ENCODE data around the gene FAS. TPM values are rescaled to one million over a fixed set of nuclear protein-coding genes. Genes with fewer than 3 reads are reported as not detected.
"Not testable (repeated sequence)": the region's sequence is repeated elsewhere in the genome, so short reads cannot be mapped to it uniquely, and the experiment has no call there.

The FAS gene
- polyA plus RNA-seq, 1 donor (not counting 4 experiments of a cell fraction or from before 2014, with no cell fraction given) = 44.8 TPM

- no peaks in the 10 kb centered on the region for H3K9me1 ChIP-seq (ENCODE audit: control insufficient read depth, extremely low read depth, insufficient read depth, low read length)
- peaks cover 12% of the 10 kb centered on the region for H3K4me1 ChIP-seq (ENCODE audit: control insufficient read depth, extremely low read depth, insufficient read depth, low read length)
- H3K9me3 ChIP-seq (ENCODE audit: control insufficient read depth, low read depth, low read length) = no peaks in the 10 kb centered on the region
- dilution Hi-C loops (cut with MboI; ENCODE audit: extremely low pct_ligation_motif_present, low sequenced_read_pairs) = no loop called here
- H3K36me3 ChIP-seq (ENCODE audit: control insufficient read depth in 2 of 2, extremely low read depth in 1 of 2, insufficient read depth in 2 of 2, low read length in 2 of 2) = peaks cover 18 to 24% of the 10 kb centered on the region in 2 experiments
- no peaks in the 10 kb centered on the region for H4K20me1 ChIP-seq (ENCODE audit: control insufficient read depth, extremely low read depth, insufficient read depth, low read length)
- no peaks in the 10 kb centered on the region for H3K27me3 ChIP-seq (ENCODE audit: control insufficient read depth, extremely low read depth, insufficient read depth, low read length)
- H3K4me3 ChIP-seq (ENCODE audit: control insufficient read depth in 2 of 3, extremely low read depth in 1 of 3, insufficient read depth in 2 of 3, low read depth in 1 of 3, low read length in 3 of 3) = no peak overlapping the region
- H3K9ac ChIP-seq (ENCODE audit: control insufficient read depth, extremely low read depth, insufficient read depth, low read length) = no peak overlapping the region
- no peak for FAIRE-seq
- no peak overlapping the region for H3K27ac ChIP-seq (ENCODE audit: control insufficient read depth, insufficient read depth, low read length)
- H3K4me2 ChIP-seq (ENCODE audit: control insufficient read depth, extremely low read depth, insufficient read depth, low read depth, low read length) = no peak overlapping the region
- H3K79me2 ChIP-seq (ENCODE audit: control insufficient read depth, insufficient read depth, low read length) = no peaks in the 10 kb centered on the region
- TF ChIP-seq EZH2 (IDR thresholded peaks at IDR 0.05; ENCODE audit: low read length) (no peak), CTCF (optimal IDR thresholded peaks at IDR 0.05 in 1 of 3, IDR thresholded peaks at IDR 0.05 in 1 of 3, conservative IDR thresholded peaks at IDR 0.05 in 1 of 3; ENCODE audit: extremely low read depth in 1 of 3, insufficient read depth in 2 of 3, low read length in 3 of 3) (no peak)
- H2AFZ ChIP-seq (ENCODE audit: control insufficient read depth, low read length) = no peak overlapping the region
- no peak for DNase-seq (ENCODE audit: low read depth, low spot score)
Observed at GRCh38 chr10:89007129-89007893, 16.7 kb downstream of the FAS start.

- H3K79me2 ChIP-seq (ENCODE audit: control insufficient read depth, insufficient read depth, low read length); H2AFZ ChIP-seq (ENCODE audit: control insufficient read depth, low read length); DNase-seq (ENCODE audit: low read depth, low spot score); H3K9me1 ChIP-seq (ENCODE audit: control insufficient read depth, extremely low read depth, insufficient read depth, low read length); H3K27ac ChIP-seq (ENCODE audit: control insufficient read depth, insufficient read depth, low read length); H4K20me1 ChIP-seq (ENCODE audit: control insufficient read depth, extremely low read depth, insufficient read depth, low read length); H3K4me3 ChIP-seq (ENCODE audit: control insufficient read depth in 2 of 3, extremely low read depth in 1 of 3, insufficient read depth in 2 of 3, low read depth in 1 of 3, low read length in 3 of 3); H3K27me3 ChIP-seq (ENCODE audit: control insufficient read depth, extremely low read depth, insufficient read depth, low read length); dilution Hi-C loops (cut with MboI; ENCODE audit: extremely low pct_ligation_motif_present, low sequenced_read_pairs); FAIRE-seq; H3K4me1 ChIP-seq (ENCODE audit: control insufficient read depth, extremely low read depth, insufficient read depth, low read length); H3K9me3 ChIP-seq (ENCODE audit: control insufficient read depth, low read depth, low read length); H3K4me2 ChIP-seq (ENCODE audit: control insufficient read depth, extremely low read depth, insufficient read depth, low read depth, low read length); H3K9ac ChIP-seq (ENCODE audit: control insufficient read depth, extremely low read depth, insufficient read depth, low read length): not testable (repeated sequence)
- peaks cover 8 to 17% of the 10 kb centered on the region in 2 experiments for H3K36me3 ChIP-seq (ENCODE audit: control insufficient read depth in 2 of 2, extremely low read depth in 1 of 2, insufficient read depth in 2 of 2, low read length in 2 of 2)
Observed at GRCh38 chr10:89018700-89019346, 28.2 kb downstream of the FAS start.
